ENCODE results near the gene CAST. TPM values are rescaled to one million over a fixed set of nuclear protein-coding genes. Genes with fewer than 3 reads are reported as not detected.

Gene CAST
- total RNA-seq, 1 experiment from 2014 or later, result 52.3 TPM

DNA sequence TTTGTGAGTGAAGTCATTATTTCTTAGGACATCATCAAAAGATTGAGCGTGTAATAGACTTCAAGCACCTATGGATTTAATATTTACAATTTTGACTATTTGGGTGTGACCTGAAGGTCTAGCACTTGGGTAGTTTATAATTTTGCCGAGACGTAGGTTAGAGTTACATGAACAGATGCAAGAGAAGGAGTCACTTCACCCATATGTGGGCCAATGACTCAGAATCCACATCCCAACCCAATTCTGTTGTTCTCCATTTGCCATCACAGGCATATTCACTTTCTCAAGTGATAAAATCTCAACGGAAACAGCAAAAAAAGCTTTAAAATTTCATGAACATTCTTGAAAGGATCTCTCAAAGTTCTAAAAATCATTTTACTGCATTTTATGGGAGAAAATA is 157.6 kb downstream of the CAST start:
- H2AK5ac ChIP-seq (ENCODE audit: insufficient read length, low read length), result no peak overlapping the region
- no peak overlapping the region for H3K18ac ChIP-seq (ENCODE audit: insufficient read length, low read depth, low read length)
- Mint-ChIP-seq H3K4me1 (peaks cover 20 to 21% of the 10 kb centered on the region in 2 experiments), H3K9me3 (no peaks in the 10 kb centered on the region), H3K36me3 (ENCODE audit: insufficient read depth in 1 of 3, low read depth in 3 of 3) (no peaks in the 10 kb centered on the region), H3K27ac (no peak overlapping the region), H3K27me3 (ENCODE audit: low read depth) (peaks cover 1% of the 10 kb centered on the region; the same call in 1 of the 2 replicates), H3K4me3 (no peak overlapping the region)
- no peaks in the 10 kb centered on the region for H3K79me2 ChIP-seq (ENCODE audit: insufficient read depth, low read length)
- H3K56ac ChIP-seq (ENCODE audit: insufficient read length, low read depth, low read length), result no peak overlapping the region
- no peak overlapping the region for H3K14ac ChIP-seq (ENCODE audit: insufficient read depth, low read length)
- DNase-seq, result no peak
- H3K23ac ChIP-seq (ENCODE audit: insufficient read length, low read depth, low read length), result no peak overlapping the region
- no peak overlapping the region for H3K4me2 ChIP-seq (ENCODE audit: insufficient read depth, insufficient read length, low read length)
- no peak overlapping the region for H2BK12ac ChIP-seq (ENCODE audit: insufficient read length, low read depth, low read length)
- no peak overlapping the region for H2AFZ ChIP-seq (ENCODE audit: low read length)
- TF ChIP-seq, protein P1, sequence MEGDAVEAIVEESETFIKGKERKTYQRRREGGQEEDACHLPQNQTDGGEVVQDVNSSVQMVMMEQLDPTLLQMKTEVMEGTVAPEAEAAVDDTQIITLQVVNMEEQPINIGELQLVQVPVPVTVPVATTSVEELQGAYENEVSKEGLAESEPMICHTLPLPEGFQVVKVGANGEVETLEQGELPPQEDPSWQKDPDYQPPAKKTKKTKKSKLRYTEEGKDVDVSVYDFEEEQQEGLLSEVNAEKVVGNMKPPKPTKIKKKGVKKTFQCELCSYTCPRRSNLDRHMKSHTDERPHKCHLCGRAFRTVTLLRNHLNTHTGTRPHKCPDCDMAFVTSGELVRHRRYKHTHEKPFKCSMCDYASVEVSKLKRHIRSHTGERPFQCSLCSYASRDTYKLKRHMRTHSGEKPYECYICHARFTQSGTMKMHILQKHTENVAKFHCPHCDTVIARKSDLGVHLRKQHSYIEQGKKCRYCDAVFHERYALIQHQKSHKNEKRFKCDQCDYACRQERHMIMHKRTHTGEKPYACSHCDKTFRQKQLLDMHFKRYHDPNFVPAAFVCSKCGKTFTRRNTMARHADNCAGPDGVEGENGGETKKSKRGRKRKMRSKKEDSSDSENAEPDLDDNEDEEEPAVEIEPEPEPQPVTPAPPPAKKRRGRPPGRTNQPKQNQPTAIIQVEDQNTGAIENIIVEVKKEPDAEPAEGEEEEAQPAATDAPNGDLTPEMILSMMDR (conservative IDR thresholded peaks at IDR 0.05), result no peak
- H3K4ac ChIP-seq (ENCODE audit: low read depth, low read length), result no peak overlapping the region
- H4K91ac ChIP-seq (ENCODE audit: insufficient read length, low read depth, low read length), result no peak overlapping the region
- no peak overlapping the region for H3K9ac ChIP-seq (ENCODE audit: extremely low read depth, insufficient read length, low read length)
- H3K23me2 ChIP-seq (ENCODE audit: insufficient read length, low read depth, low read length, poor library complexity, severe bottlenecking), result no peaks in the 10 kb centered on the region
- no peak overlapping the region for H2BK5ac ChIP-seq (ENCODE audit: insufficient read length, low read length)
- H3T11ph ChIP-seq (ENCODE audit: low read length), result no peak overlapping the region
- no peak overlapping the region for H2BK120ac ChIP-seq (ENCODE audit: low read depth, low read length, poor library complexity, severe bottlenecking)
- WGBS (ENCODE audit: extremely low coverage, insufficient read length, low lambda C conversion rate), result no CpG with 5 or more reads among the region's 4 CpGs
- H3K79me1 ChIP-seq (ENCODE audit: insufficient read depth, low read depth, low read length, poor library complexity, severe bottlenecking), result no peaks in the 10 kb centered on the region
- H4K20me1 ChIP-seq (ENCODE audit: control insufficient read depth, insufficient read depth, insufficient read length), result no peaks in the 10 kb centered on the region
- no peak overlapping the region for H2BK15ac ChIP-seq (ENCODE audit: low read depth, low read length)
- H4K8ac ChIP-seq (replicated peaks; ENCODE audit: insufficient read length, low read depth, low read length), result no peak overlapping the region
- no peak overlapping the region for H2BK20ac ChIP-seq (ENCODE audit: low read depth, low read length, poor library complexity, severe bottlenecking)
- H3K27ac ChIP-seq (ENCODE audit: insufficient read length, low read depth, low read length), result no peak overlapping the region
- peaks cover 5% of the 10 kb centered on the region; the same call in 1 of the 2 replicates for H3K4me1 ChIP-seq (ENCODE audit: insufficient read depth, low read length)
- H3K27me3 ChIP-seq (ENCODE audit: insufficient read depth, low read length), result no peaks in the 10 kb centered on the region
- no peak overlapping the region for H4K5ac ChIP-seq (ENCODE audit: insufficient read length, low read depth, low read length)
- no peaks in the 10 kb centered on the region for H3K9me3 ChIP-seq (ENCODE audit: control insufficient read depth, low read depth, low read length)

All from H9 (cell line).